OCI-LY3 (cell line): ENCODE results near the gene RBFA.

Experiments used
- H2AFZ ChIP-seq: fragments of 200-600, 300-600 bp; shearing (Covaris generic); 2 replicates; pipeline ENCODE4 v1.6.0; 2014; ENCODE audit warnings: antibody characterized with exemption, low read depth, low read length
- H3K27ac ChIP-seq: fragments of 200-600, 300-600 bp; sonication (generic); 2 replicates; pipeline ENCODE4 v1.5.1; 2014; ENCODE audit warnings: mild to moderate bottlenecking, low read length, moderate library complexity, mixed read lengths
- H3K27me3 ChIP-seq: fragments of 200-600, 300-600 bp; sonication (generic); 2 replicates; pipeline ENCODE4 v1.6.1; 2014; ENCODE audit warnings: low read depth, low read length, mixed read lengths
- H3K36me3 ChIP-seq: fragments of 200-600, 300-600 bp; sonication (generic); replicated peaks from 2 replicates; pipeline ENCODE3; 2014; ENCODE audit warnings: low read depth, low read length, mixed read lengths
- H3K4me1 ChIP-seq: fragments of 300-600, 200-600 bp; sonication (generic); 2 replicates; pipeline ENCODE4 v1.6.1; 2014; ENCODE audit warnings: low read length, mixed read lengths
- H3K4me2 ChIP-seq: fragments of 200-600, 300-600 bp; sonication (generic); 2 replicates; pipeline ENCODE4 v1.6.1; 2014; ENCODE audit warnings: low read length, mixed read lengths
- H3K4me3 ChIP-seq: fragments of 300-600, 200-600 bp; sonication (generic); 2 replicates; pipeline ENCODE4 v1.5.1; 2014; ENCODE audit warnings: antibody characterized with exemption, mild to moderate bottlenecking, low read length, moderate library complexity
- H3K79me2 ChIP-seq: fragments of 300-600, 200-600 bp; shearing (Covaris generic); 2 replicates; pipeline ENCODE4 v1.6.1; 2014; ENCODE audit warnings: mild to moderate bottlenecking, low read length, mixed read lengths
- H3K9ac ChIP-seq: fragments of 300-600, 200-600 bp; shearing (Covaris generic); 2 replicates; pipeline ENCODE4 v1.6.0; 2014; ENCODE audit warnings: mild to moderate bottlenecking, low read length, moderate library complexity
- H3K9me3 ChIP-seq: fragments of 200-600, 300-600 bp; shearing (Covaris generic); 2 replicates; pipeline ENCODE4 v1.6.1; 2014; ENCODE audit warnings: low read length, mixed read lengths; ENCODE audit not compliant: insufficient read depth
- H4K20me1 ChIP-seq: fragments of 200-600, 300-600 bp; sonication (generic); 2 replicates; pipeline ENCODE4 v1.6.1; 2016; ENCODE audit warnings: low read length, mixed read lengths; ENCODE audit not compliant: insufficient read depth
- EZH2phosphoT487 ChIP-seq: fragments of 200-600 bp; shearing (Covaris generic); IDR thresholded peaks from 2 replicates; pipeline ENCODE4 v1.6.1; 2018; ENCODE audit warnings: antibody characterized with exemption, mixed run types, low read depth
- TF ChIP-seq, protein P1 (sequence below): fragments of 200-600, 300-600 bp; sonication (generic); IDR thresholded peaks from 2 replicates; pipeline ENCODE4 v1.5.1; 2014; ENCODE audit warnings: antibody characterized with exemption, low read length, low read depth

Gene RBFA

DNA sequence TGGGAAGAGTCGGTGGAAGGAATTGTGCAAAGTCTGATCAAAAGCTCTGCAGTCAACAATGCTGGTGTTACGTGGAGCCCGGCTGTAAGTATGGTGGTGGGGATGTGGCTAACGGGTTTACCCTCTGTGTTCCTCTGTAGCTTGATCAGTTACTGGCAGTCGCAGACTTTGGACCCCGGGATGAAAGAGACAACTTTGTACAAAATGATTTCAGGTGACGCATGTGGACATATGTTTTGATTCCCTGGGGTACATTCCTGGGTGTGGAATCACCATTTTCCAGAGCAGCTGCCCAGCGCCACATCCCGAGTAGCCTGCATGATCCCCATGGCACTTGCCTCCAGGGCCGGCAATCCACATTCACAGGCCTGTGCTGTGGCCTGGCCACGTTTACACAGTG is 9.8 kb downstream of the RBFA start:
- H3K79me2 ChIP-seq = no peaks in the 10 kb centered on the region; the same call in 1 of the 2 replicates
- H3K4me3 ChIP-seq = no peak overlapping the region
- no peak overlapping the region for H2AFZ ChIP-seq
- no peak overlapping the region for H3K4me2 ChIP-seq
- no peak for TF ChIP-seq EZH2phosphoT487
- TF ChIP-seq, protein P1, sequence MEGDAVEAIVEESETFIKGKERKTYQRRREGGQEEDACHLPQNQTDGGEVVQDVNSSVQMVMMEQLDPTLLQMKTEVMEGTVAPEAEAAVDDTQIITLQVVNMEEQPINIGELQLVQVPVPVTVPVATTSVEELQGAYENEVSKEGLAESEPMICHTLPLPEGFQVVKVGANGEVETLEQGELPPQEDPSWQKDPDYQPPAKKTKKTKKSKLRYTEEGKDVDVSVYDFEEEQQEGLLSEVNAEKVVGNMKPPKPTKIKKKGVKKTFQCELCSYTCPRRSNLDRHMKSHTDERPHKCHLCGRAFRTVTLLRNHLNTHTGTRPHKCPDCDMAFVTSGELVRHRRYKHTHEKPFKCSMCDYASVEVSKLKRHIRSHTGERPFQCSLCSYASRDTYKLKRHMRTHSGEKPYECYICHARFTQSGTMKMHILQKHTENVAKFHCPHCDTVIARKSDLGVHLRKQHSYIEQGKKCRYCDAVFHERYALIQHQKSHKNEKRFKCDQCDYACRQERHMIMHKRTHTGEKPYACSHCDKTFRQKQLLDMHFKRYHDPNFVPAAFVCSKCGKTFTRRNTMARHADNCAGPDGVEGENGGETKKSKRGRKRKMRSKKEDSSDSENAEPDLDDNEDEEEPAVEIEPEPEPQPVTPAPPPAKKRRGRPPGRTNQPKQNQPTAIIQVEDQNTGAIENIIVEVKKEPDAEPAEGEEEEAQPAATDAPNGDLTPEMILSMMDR = no peak
- H3K9me3 ChIP-seq = no peaks in the 10 kb centered on the region
- no peaks in the 10 kb centered on the region for H3K27me3 ChIP-seq
- H3K4me1 ChIP-seq = no peaks in the 10 kb centered on the region
- H4K20me1 ChIP-seq = no peaks in the 10 kb centered on the region
- no peak overlapping the region for H3K9ac ChIP-seq
- H3K36me3 ChIP-seq = peaks cover 78% of the 10 kb centered on the region
- no peak overlapping the region for H3K27ac ChIP-seq

DNA sequence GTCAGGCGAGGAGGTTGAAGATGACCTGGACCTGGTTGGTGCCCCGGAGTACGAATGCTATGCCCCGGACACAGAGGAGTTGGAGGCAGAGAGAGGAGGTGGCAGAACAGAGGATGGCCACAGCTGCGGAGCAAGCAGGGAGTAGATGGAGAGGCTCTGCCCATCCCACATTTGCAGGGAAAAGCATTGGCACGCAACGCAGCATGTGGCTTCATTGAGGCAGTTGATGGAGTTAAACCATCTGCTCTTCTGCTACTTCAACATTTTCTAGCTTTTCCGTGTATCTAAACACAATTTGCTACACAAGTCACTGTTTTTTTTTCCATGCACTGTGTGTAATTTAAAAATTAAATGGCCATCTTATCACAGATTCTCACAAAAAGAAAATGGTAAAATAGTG is 11.8 kb downstream of the RBFA start:
- Histone ChIP-seq H3K4me2 (no peak overlapping the region), H3K4me3 (no peak overlapping the region), H3K27me3 (no peaks in the 10 kb centered on the region), H3K9me3 (0 out of 2 replicates have a peak, but pooled peaks cover 5% of the 10 kb centered on the region), H3K79me2 (no peaks in the 10 kb centered on the region; the same call in 1 of the 2 replicates), H3K27ac (no peak overlapping the region), H3K4me1 (no peaks in the 10 kb centered on the region), H2AFZ (no peak overlapping the region), H4K20me1 (no peaks in the 10 kb centered on the region), H3K9ac (no peak overlapping the region), H3K36me3 (peaks cover 87% of the 10 kb centered on the region)
- TF ChIP-seq, protein P1 = no peak
- no peak for TF ChIP-seq EZH2phosphoT487

DNA sequence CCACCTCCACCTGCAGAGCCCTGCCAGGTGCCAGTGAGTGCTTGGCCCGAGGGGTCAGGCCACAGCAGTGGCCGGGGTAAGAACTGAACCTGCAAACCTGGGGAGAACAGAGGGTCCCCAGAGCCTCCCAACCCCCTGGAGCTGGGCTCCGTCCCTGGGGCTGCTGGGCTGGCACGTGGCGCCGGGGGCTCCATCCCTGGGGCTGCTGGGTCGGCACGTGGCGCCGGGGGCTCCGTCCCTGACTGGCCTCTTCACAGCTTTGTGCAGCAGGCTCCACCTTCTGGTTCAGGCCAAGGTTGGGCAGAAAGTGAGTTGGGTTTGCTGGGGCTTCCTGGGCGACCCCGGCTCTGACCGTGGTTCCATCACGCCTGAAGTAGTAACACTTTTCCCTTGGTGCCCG is 12.2 kb downstream of the RBFA start:
- no peak overlapping the region for H3K4me3 ChIP-seq
- no peak overlapping the region for H3K27ac ChIP-seq
- no peak overlapping the region for H3K9ac ChIP-seq
- no peaks in the 10 kb centered on the region; the same call in 1 of the 2 replicates for H3K79me2 ChIP-seq
- 0 out of 2 replicates have a peak, but pooled peaks cover 9% of the 10 kb centered on the region for H3K9me3 ChIP-seq
- no peak for TF ChIP-seq EZH2phosphoT487
- TF ChIP-seq, protein P1 = no peak
- H4K20me1 ChIP-seq = no peaks in the 10 kb centered on the region
- H3K27me3 ChIP-seq = no peaks in the 10 kb centered on the region
- H3K4me2 ChIP-seq = no peak overlapping the region
- H2AFZ ChIP-seq = no peak overlapping the region
- peaks cover 87% of the 10 kb centered on the region for H3K36me3 ChIP-seq
- H3K4me1 ChIP-seq = no peaks in the 10 kb centered on the region

DNA sequence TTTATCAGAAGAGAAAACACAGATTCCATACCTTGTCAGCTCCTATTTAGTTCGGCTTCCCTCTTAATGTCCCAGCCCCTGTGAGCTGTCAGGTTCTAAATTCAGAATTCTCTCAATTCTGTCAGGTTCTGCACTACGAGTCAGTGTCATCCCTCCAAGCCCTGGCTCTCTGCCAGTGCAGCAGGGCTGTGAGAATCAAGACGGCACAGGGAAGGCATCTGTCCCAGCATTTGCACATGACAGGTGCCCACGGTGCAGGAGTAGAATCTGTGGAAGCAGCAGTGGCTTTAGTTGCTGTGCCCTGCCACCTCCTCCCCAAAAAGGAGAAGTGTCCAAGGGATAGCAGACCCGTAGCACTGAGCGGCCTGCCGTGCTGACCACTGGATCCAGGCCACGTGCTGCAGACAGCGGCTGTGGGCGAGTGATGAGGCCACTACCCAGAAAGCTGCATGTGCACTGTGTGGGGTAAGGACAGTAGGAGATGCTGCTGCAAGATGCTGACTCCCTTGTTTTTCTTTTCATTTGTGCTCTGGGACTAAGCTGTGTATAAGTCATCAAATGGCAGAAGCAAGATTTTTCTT is 12.8 kb downstream of the RBFA start:
- Histone ChIP-seq H3K79me2 (no peaks in the 10 kb centered on the region), H3K9me3 (0 out of 2 replicates have a peak, but pooled peaks cover 11% of the 10 kb centered on the region), H3K27me3 (no peaks in the 10 kb centered on the region), H3K4me3 (no peak overlapping the region), H3K36me3 (peaks cover 92% of the 10 kb centered on the region), H3K9ac (no peak overlapping the region), H3K4me2 (no peak overlapping the region), H3K4me1 (no peaks in the 10 kb centered on the region), H3K27ac (no peak overlapping the region), H2AFZ (no peak overlapping the region), H4K20me1 (no peaks in the 10 kb centered on the region)
- TF ChIP-seq EZH2phosphoT487 = no peak
